HG03159 (cell line): ENCODE data around the gene RABL3.
A peak's percentile ranks its signal among the peaks of the same experiment; 100 is the strongest.
"Not testable (repeated sequence)": the region's sequence is repeated elsewhere in the genome, so short reads cannot be mapped to it uniquely, and the experiment has no call there.

ENCODE experiments used
- ATAC-seq: cut with Tn5 transposase; IDR thresholded peaks from one replicate; pipeline ENCODE4 v1.9.1; 2021; ENCODE audit warnings: mild to moderate bottlenecking, moderate library complexity; ENCODE audit not compliant: unreplicated experiment

Gene RABL3

GRCh38 chr3:120684896-120685295, 57.4 kb downstream of the RABL3 start:
- no peak for ATAC-seq

- no peak for ATAC-seq
These were observed 58.5 kb downstream of the RABL3 start for GRCh38 chr3:120683671-120684301.

- no peak for ATAC-seq
These were observed 59.1 kb downstream of the RABL3 start for GRCh38 chr3:120683213-120683612.

GRCh38 chr3:120682095-120682681, 60.1 kb downstream of the RABL3 start, which contains the start of gene HGD:
TSS of gene HGD (minus strand) at chr3:120682239. CDS start at chr3:120682111, 128 bp downstream.
- no peak for ATAC-seq

GRCh38 chr3:120681506-120682038, 60.7 kb downstream of the RABL3 start:
- ATAC-seq: no peak

GRCh38 chr3:120681018-120681417, 61.3 kb downstream of the RABL3 start:
- ATAC-seq: no peak

GRCh38 chr3:120680193-120680894, 62.0 kb downstream of the RABL3 start:
- no peak for ATAC-seq

- ATAC-seq: peak; percentile 49
These were observed 63.3 kb downstream of the RABL3 start for GRCh38 chr3:120678984-120679383.

- ATAC-seq: peak; percentile 83
These were observed 63.9 kb downstream of the RABL3 start for GRCh38 chr3:120678331-120678947.

GRCh38 chr3:120677193-120677592, 65.1 kb downstream of the RABL3 start:
- ATAC-seq: not testable (repeated sequence)

- no peak for ATAC-seq
These were observed 69.2 kb downstream of the RABL3 start for GRCh38 chr3:120673116-120673515.

GRCh38 chr3:120670576-120670975, 71.7 kb downstream of the RABL3 start:
- ATAC-seq: no peak

- no peak for ATAC-seq
These were observed 77.4 kb downstream of the RABL3 start for GRCh38 chr3:120664926-120665325.

- ATAC-seq: no peak
These were observed 80.4 kb downstream of the RABL3 start for GRCh38 chr3:120661945-120662344.

GRCh38 chr3:120661106-120661905, 81.0 kb downstream of the RABL3 start:
- ATAC-seq: no peak

GRCh38 chr3:120659834-120660233, 82.5 kb downstream of the RABL3 start:
- ATAC-seq: no peak

- no peak for ATAC-seq
These were observed 83.0 kb downstream of the RABL3 start for GRCh38 chr3:120659285-120659684.

- ATAC-seq: no peak
These were observed 89.3 kb downstream of the RABL3 start for GRCh38 chr3:120652896-120653545.

GRCh38 chr3:120652281-120652680, 90.0 kb downstream of the RABL3 start:
- ATAC-seq: no peak

- ATAC-seq: no peak
These were observed 92.0 kb downstream of the RABL3 start for GRCh38 chr3:120650311-120650710.
